ENCODE data around the gene LDLRAD4.

LDLRAD4 gene

DNA sequence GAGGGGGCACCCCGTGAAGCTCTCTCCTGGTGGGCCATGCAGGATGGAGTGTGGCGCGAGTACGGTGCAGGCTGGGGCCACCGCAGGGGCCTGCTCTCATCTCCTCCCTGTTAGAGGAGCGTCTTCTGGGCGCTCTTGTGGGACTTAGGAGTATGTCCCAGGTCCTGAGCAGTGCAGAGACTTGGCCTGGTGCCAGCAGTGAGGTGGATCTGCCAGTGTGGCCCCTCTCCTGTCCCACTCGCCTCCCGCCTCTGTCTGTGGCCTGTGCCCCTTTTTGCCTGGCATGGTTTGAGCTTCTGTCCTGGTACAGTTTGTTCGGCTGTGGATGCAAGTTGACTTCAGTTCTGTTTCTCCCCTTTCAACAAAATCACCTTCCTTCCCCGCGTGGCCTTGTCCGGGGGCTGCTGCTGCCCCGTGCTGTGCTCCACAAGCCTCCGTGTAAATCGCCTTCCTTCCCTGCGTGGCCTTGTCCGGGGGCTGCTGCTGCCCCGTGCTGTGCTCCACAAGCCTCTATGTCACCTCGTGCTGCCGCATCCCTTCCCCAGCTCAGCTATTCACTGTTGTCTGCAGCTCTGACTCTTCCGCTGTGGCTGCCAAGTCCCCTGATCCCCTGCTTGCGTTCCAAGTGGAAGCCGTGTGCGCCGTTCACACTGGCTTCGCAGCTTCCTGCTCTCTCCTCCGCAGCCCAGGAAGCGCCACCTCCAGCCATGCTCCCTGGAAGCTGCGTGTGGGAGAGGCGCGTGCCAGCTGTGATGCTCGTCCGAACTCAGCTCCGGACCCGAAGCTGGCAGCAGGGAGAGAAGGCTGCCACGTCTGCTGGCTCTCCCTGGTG, 13.7 kb downstream of the LDLRAD4 start:
- no peak for DNase-seq

DNA sequence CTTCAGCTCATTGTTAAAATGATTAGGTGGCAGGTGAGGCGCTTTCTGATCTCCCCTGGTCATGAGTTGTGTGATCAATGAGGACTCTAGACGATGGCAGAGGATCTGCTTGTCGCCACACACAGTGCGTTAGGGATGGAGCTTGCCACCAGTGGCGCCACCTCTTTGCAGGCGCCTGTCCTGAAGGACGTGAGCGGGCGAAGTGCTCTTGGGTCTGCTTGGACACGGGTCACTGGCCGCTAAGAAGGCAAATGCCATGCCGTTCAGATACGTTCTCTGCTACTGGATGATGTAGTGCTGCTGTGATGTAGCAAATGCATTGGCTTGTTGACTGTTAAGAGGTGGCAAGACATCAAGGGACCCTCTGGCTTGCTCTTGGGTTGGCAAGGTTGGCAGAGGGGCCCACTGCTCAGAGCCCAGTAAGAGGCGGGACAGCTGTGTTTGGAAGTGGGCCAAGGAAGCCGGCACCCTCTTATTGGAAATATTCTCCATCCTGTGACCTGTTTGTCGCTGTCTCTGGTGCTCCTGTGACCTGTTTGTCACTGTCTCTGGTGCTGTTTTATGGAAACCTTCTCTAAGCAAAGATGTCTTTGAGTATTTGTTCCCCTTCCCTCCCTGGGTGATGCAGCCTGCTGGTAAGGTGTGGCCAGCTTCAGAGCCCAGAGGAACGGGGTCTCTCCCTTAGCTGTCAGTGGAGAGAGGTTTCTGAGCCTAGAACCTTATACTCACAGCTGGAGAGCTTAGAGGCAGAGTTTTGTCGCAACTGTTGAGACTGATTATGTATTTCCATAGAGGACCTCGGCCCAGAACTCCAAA, 14.6 kb downstream of the LDLRAD4 start:
- DNase-seq: no peak

DNA sequence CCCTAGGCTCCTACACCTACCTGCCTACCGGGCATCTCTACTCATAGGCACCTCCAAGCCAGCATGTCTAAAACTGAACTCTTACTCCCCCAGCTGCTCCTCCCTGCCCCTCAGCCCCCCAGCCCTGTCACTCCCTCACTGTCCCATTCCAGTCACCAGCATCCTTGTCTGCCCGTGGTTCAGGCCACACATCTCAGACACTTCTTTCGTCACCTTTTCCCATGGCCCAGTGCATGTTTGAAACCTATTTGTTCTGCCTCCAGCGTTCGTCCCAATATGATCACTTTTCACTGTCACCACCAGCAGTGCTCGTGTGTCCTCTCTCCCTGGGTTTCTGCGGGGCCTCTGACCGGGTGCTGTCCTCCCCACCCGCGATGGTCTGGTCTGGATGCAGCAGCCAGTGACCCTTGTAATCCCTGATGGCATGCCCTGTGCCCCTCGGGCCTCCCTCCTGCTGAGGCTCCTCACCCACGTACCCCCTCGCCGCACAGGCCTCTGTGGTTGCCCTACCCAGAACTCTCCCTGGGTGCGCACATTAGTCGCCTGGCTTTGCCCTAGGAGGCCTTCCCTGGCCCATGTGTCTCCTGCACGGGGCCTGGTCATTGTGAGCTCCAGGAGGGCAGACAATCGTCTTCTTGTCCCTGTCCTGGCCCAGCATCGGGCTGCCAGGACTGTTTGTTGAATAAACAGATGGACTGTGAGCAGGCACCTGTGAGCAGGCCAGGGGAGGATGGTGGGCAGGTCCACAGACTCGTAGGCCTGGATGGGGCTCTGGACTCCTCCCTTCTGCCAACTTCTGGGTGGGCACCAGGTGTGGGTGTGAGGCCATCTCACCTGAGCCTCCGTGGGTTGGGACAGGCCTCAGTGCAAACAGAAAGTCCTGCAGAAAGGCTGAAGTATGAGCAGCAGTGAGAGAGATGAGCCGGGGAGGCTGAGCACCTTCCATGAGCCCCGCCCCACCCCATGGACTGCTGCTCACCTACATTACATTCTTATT, 15.5 kb downstream of the LDLRAD4 start:
- no peak for DNase-seq

DNA sequence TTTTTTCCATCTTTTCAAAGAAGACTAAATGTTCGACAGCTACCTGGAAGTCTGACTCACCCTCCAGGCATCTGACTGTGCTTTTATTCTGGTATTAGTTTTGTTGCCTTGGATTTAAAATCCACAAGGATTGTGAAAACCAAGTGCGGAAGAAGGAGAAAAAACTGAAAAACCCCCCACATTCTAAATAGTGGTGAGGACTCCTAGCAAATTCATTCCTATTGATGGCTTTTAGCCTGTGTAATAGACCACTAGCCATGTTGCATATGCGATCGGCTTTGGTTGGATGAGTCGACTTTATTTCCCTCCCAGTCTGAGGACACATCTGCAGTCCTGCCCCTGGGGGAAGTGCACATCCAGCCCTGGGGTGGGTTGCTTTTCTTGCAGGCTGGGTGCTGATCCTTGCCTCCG, 16.9 kb downstream of the LDLRAD4 start:
- DNase-seq: no peak

DNA sequence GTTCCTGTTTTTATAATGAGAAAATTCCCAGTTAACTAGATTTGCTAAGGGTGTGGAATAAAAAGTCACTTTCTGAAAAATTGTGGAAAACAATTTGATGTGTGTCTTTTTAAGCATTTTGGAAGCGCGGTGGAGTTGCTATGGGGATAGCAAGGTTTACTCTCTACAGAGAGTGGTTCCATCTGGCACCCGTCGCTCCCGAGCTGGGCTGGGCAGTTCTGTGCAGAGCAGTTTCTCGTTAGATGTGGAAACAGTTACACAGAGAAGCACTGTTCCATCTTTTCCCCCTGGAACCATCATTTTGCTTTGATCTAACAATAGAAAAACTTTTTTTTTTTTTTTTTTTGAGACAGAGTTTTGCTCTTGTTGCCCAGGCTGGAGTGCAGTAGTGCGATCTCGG, 17.4 kb downstream of the LDLRAD4 start:
- no peak for DNase-seq

DNA sequence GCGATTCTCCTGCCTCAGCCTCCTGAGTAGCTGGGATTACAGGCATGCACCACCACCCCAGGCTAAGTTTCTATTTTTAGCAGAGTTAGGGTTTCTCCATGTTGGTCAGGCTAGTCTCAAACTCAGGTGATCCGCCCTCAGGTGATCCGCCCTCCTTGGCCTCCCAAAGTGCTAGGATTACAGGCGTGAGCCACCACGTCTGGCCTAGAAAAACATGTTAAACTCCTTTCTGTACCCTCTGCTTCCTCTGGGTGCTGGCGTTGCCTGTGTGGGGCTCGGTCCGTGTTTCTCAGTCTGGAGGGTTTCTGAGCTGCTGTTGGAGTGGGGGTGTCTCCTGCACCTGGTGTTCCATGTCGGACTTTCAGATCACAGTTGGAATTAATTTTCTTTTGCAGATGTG, 17.9 kb downstream of the LDLRAD4 start:
- no peak for DNase-seq

DNA sequence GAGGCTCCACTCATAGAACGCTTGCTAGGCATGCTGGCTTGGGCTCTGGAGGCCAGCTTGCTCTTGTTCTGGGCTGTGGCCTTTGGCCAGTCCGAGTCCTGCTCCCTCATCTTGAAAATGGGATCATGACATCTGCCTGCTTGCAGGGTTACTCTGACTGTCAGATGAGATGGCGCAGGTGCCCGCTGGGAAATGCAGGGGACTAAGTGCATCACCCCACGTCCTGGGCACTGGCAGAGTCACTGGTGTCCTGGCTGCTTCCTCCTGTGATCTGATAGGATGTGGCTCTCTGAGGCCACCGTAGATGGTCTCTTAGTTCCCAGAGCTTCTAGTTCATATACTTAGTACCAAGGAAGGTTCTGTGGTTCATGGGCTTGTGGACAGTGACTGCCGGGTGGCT, 18.5 kb downstream of the LDLRAD4 start:
- no peak for DNase-seq

DNA sequence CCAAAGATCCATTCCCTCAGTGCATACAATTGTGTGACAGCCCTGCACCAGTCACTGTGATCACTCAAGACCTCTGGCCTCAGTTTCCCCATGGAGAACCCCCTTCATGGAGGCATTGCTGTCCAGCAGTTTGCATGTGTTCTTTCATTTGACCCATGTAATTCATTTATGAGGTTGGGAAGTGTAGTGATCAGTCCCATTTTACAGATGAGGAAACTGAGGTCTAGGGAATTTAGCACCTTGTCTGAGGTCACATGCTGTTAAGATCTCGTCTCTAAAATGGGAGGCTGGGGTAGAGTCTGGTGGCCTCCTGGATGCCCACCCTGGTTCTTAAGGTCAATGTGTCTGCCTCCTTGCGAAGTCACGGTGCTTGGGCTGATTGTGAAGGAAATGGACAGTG, 19.1 kb downstream of the LDLRAD4 start:
- no peak for DNase-seq

DNA sequence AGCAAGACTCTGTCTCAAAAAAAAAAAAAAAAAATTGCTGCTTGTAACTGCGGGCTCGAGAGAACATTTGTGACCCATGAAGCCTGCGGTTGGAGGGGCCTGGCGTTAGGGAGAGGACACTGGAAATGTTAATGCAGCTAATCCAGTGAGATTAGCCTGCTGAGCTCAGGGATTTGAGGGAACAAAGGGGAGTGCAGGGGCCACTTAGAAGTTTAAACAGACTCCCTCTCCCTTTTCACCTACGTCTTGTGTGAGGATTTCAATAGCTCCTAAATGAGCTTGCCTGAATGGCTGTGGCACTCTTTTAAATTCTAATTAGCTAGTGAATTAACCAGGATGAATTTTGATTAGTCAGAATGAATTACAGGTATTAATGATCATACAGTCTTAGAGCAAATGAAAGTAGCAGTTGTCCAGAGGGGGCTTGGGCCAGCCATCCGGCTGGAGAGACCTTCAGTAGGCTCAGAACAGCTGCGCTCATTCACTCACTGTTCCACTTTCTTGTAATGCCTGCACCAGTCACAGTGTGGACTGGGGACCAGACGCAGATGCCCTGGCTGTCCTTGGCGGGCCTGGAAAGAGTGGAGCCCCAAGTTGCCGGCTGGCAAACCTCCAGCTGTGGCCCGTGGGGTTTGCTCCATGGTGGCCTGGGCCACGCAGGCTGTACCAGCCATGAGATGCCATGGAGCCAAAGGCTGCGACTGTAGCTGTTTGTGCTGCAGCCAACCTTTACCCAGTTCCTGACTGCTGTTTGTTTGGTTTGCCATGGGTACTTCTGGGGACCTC, 20.8 kb downstream of the LDLRAD4 start:
- DNase-seq: no peak

DNA sequence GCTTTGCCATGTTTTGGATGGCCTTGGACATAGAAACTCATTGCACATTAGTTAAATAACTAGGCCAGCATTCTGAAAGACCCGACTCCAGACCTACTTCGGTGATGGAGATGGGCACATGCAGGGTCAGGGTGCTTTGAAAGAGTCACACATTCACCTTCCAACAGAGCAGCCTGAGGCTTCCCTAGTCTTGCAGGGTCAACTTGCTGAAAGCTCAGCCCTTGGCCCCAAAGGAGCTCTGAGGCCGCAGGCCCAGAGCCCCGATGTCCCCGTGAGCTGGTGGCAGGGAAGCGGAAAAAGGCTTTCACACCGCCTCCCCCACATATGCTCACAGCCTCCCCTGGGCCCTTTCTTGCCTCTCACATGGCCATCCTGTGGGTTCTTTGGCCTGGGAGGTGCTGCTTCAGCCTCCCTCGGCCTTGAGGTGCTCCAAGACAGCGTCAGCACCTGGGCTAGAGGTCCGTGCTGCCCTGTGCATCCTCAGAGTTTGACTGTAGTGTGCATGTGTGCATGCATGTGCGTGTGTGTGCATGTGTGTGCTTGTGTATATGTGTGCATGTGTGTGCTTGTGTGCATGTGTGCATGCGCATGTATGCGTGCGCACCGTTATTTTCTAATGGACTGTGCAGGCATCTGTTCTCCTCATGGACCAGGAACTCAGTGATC, 21.6 kb downstream of the LDLRAD4 start:
- DNase-seq: no peak

DNA sequence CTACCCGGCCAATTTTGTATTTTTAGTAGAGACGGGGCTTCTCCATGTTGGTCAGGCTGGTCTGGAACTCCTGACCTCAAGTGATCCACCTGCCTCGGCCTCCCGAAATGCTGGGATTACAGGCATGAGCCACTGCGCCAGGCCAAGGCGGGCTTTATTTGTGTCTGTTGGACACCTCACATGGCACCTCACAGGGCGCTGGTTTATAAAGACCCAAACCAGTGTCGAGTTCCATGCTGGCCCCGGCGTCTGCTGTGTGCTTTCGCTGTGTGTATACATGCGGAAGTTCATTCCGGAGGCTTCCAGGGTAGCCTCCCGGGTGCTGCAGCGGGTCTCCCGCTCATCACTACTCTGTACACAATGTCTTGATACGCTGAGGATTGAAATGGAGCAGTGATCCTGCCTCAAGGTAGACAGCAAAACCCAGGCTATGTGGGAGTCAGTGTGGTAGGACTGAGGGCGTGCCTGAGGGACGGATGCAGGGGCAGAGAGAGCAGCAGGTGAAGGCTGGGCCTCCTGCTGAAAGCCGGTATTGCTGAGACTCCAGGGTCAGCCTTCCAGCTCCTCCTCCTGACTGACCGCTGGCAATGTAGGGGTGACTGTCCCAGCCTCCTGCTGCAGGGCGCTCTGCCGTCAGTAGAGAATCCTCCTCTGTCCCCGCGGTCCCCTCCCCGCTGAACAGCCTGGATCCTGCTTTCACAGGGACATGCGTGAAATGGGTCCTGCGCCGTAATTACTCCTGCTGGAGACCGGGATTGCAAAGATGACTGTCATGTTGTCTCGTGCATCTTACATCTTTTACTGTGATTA, 22.7 kb downstream of the LDLRAD4 start:
- DNase-seq: no peak

DNA sequence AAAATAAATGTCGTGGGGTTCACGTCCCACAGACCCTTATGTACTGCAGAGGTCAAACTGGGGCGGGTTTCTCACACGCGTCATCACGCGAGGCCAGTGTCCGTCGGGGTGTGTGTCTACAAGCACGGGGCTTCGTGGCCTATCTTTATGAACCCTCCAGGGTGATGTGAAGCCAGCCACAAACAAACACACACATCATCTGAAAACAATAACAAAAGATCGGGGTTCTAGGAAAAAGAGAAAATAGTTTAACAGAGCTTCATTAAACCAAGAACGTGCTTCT, 23.3 kb downstream of the LDLRAD4 start:
- DNase-seq: no peak

DNA sequence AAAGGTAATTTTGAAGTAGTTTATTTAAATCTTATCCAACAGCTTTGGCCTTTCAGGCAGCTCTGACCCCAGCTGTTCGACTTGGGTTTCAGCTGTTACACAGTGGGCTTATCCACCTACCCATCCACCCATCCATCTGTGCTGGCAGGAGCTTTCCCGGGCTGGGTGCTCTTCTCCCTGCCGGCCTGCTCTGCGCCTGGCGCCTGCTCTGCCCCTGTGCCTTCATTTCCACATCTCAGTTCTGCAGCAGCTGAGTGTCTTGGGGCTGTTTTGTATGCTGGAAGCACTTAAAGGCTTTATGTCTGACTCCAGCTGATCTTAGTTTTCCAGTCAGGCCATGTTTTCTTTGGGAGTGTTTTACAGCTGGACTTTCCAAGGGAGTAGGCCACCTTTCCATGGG, 24.2 kb downstream of the LDLRAD4 start:
- no peak for DNase-seq

DNA sequence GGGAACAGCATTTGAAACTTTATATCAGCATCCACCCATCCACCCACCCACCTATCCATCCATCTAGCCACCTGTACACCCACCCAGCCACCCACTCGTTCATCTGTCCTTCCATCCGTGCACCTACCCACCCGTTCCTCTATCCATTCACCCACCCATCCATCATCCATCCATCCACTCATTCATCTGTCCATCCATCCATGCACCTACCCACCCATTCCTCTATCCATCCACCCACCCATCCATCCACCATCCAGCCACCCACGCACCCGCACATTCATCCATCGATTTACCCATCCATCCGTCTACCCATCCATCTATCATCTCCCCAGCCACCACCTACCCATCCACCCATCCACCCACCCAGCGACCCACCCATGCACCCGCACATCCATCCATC, 24.8 kb downstream of the LDLRAD4 start:
- no peak for DNase-seq

DNA sequence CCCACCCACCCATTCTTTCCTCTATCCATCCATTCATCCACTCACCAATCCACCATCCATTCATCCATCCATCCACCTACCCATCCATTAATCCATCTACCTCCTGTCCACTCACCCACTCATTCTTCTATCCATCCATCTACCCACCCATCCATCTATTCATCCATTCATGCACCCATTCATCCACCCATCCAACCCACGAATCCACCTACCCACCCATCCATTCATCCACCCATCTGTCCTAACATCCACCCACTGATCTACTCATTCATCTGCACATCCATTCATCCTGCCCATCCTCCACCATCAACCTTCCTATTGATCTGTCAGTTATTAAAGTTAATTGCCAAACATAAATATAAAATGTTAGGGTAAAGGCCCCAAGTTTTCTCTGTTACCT, 25.6 kb downstream of the LDLRAD4 start:
- DNase-seq: no peak

DNA sequence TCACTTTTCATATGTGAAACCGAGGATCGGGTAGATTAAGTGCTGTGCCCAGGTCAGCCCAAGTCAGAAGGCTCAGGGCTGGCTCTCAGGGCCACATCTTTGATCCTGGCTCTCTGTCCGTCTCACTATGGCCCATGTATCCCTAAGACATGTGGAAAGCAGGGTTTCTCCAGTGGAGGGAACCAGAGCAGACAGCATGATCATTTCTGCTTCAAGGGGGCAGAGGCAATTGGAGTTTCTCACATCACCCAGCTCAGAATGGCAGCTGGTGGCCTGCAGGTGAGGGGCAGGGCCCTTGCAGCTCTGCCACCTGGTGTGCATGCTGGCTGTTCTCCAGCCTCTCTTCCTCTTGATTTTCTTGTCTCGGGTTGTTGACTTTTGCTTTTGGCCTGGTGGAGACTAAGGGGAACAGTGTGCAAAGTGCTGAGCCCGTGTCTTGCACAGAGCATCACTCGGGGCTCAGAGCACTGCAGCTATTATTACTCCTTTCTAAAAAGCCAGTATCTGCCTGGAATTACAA, 27.0 kb downstream of the LDLRAD4 start:
- DNase-seq: no peak

DNA sequence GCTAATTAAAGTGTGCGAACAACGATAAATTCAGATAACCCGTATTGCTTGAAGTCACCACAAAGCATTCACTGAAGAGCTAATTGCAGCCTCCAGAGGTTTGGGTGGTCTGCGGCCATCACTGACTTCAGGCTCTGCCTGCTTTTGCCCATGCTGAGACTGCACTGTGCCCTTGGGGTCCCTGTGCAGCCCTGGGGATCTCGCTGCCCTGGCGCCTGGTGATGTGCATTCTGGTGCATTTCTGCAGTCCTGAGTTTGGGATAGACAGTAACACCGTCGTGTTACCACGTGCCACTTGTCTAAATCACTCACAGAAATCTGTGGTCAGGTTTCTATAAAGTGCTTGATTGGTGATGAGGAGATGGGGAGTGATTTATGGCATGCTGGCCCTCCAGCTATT, 27.6 kb downstream of the LDLRAD4 start:
- DNase-seq: no peak

DNA sequence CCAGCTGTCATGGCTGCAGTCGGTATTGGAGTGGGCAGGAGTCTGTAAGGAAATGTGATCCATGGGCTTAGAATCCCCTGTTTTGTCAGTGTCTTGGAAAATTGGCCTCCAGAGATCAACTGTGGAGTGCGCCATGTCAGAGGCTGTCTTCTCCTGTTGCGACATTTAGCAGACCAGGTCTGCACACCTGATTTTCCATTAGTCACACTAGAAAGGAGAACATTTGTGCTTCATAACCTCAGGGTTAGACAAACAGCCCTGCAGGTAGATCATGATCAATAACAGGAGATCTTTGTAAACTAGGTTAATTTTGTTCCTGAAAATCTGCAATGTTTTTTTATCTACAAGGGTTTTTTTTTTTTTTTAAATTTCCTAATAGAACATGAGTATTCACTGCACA, 28.0 kb downstream of the LDLRAD4 start:
- no peak for DNase-seq

DNA sequence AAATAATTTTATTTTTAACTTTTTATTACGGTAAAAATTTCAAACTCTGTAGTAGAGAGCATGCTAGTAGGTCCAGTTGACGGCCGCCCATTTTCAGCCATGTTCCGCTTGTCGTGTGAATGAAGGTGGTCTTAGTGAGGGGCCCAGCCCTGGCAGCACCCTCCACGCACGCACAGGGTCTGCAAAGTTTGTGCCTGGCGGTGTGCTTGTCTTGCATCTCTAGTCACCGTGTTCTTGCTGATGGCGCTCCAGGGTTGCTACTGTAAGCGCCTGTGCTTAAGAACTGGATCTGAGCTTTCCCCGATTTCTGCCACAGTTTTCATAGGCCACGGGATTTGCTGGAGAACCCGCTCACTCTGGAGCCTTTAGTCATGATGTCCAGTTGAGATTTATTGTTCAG, 28.9 kb downstream of the LDLRAD4 start:
- DNase-seq: no peak

DNA sequence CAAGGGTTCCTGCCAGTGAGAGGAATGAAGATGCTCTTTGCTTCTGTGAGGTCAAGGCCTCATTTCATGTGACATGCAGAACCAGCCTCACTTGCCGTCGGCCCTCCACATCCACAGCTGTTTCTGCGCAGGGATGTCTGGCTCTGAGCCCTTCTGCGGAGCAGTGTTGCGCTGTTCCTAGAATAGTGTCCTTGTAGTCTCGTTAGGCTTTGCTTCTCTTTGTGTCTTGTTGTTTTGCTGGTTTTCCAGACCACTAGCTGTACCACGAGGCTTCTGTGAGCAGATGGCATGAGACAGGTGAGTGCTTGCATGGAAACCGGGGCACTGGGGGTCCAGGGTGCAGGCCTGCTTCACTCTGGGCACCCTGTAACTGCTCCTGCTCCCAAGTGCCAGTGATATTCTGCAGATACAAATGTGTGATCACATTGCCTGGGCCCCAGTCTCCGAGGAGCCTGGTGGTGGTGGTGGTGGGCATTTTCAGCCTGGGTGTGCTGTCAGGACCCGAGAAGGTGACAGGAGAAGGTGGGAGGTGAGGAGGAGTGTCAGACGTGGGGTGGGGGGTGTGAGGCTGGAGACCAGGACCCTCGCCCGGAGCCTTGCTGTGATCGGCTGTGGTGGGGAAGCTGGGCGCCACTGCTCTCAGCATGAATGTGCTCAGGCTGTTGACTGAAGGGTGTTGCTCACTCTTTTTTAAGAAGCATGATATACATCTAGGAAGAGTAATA, 34.3 kb downstream of the LDLRAD4 start:
- no peak for DNase-seq

Data from Kasumi-1 (cell line).